AG04450 (cell line): ENCODE results near the gene BUB3. TPM values are rescaled to one million over a fixed set of nuclear protein-coding genes. Genes with fewer than 3 reads are reported as not detected.

Experiments used
- CTCF ChIA-PET: fragments of 300-600, 350-600 bp; formaldehyde crosslinking; extraction: SDS; loops from one replicate; lab custom pipeline; 2022; ENCODE audit warnings: antibody characterized with exemption, inconsistent platforms; lab: Charles Lee
- POLR2A ChIA-PET: fragments of 350-600 bp; formaldehyde crosslinking; extraction: SDS; loops from one replicate; lab custom pipeline; 2021; ENCODE audit warnings: antibody characterized with exemption, inconsistent platforms; lab: Yijun Ruan, JAX
- DNase-seq: peaks from one replicate; pipeline ENCODE4 v3.0.0-alpha.2; 2011; ENCODE audit warnings: low read depth, low spot score
- H3K27ac ChIP-seq: one replicate; pipeline ENCODE4 v1.5.1; 2012; ENCODE audit warnings: low read depth, low read length, control low read depth
- H3K27me3 ChIP-seq: one replicate; pipeline ENCODE4 v1.6.0; 2012; ENCODE audit warnings: low read length; ENCODE audit not compliant: control insufficient read depth, insufficient read depth
- H3K4me3 ChIP-seq: 2 replicates; pipeline ENCODE4 v1.5.1; 2011; ENCODE audit warnings: mild to moderate bottlenecking, low read depth, low read length, control low read depth
- H3K9me3 ChIP-seq: 2 replicates; pipeline ENCODE4 v1.5.1; 2012; ENCODE audit warnings: low read length; ENCODE audit not compliant: control insufficient read depth, insufficient read depth
- CTCF ChIP-seq: IDR thresholded peaks from 2 replicates; pipeline ENCODE4 v1.5.1; 2011; ENCODE audit warnings: low read depth, low read length, control low read depth, inconsistent platforms
- polyA plus RNA-seq: library from polyadenylated mRNA; depleted of rRNA; stranded (reverse); fragments of >200 nt; gene quantifications from 2 replicates; pipeline ENCODE4 v1.2.3, GENCODE V29; 2011

The BUB3 gene
- polyA plus RNA-seq, 1 experiment = 135 TPM

GRCh38 chr10:123180101-123181090, 26.2 kb downstream of the BUB3 start:
- TF ChIP-seq CTCF = no peak

GRCh38 chr10:123183724-123184123, 29.5 kb downstream of the BUB3 start:
- H3K27ac ChIP-seq = no peak overlapping the region
- no peak for TF ChIP-seq CTCF
- no peak for DNase-seq
- ChIA-PET POLR2A (no interaction called here), CTCF (no interaction called here)
- H3K4me3 ChIP-seq = no peak overlapping the region
- no peaks in the 10 kb centered on the region for H3K27me3 ChIP-seq
- no peaks in the 10 kb centered on the region; the same call in 1 of the 2 replicates for H3K9me3 ChIP-seq

More at GRCh38 chr10:123180101-123181090, 26.2 kb downstream of the BUB3 start:
- no peaks in the 10 kb centered on the region for H3K27me3 ChIP-seq
- ChIA-PET CTCF (no interaction called here), POLR2A (no interaction called here)
- H3K27ac ChIP-seq = no peak overlapping the region
- no peak overlapping the region for H3K4me3 ChIP-seq
- no peak for DNase-seq
- no peaks in the 10 kb centered on the region; the same call in 1 of the 2 replicates for H3K9me3 ChIP-seq

GRCh38 chr10:123187781-123188180, 33.6 kb downstream of the BUB3 start:
- DNase-seq = no peak
- Histone ChIP-seq H3K27me3 (no peaks in the 10 kb centered on the region), H3K9me3 (no peaks in the 10 kb centered on the region; the same call in 1 of the 2 replicates), H3K27ac (no peak overlapping the region), H3K4me3 (no peak overlapping the region)
- ChIA-PET POLR2A (no interaction called here), CTCF (no interaction called here)
- TF ChIP-seq CTCF = no peak

GRCh38 chr10:123191886-123192285, 37.7 kb downstream of the BUB3 start:
- POLR2A ChIA-PET = no interaction called here
- no peak for TF ChIP-seq CTCF
- Histone ChIP-seq H3K27me3 (no peaks in the 10 kb centered on the region), H3K4me3 (no peak overlapping the region), H3K9me3 (no peaks in the 10 kb centered on the region), H3K27ac (no peak overlapping the region)
- CTCF ChIA-PET = no interaction called here
- DNase-seq = no peak

GRCh38 chr10:123194056-123194455, 39.9 kb downstream of the BUB3 start:
- ChIA-PET CTCF (no interaction called here), POLR2A (no interaction called here)
- H3K4me3 ChIP-seq = no peak overlapping the region
- no peak overlapping the region for H3K27ac ChIP-seq
- no peaks in the 10 kb centered on the region for H3K27me3 ChIP-seq
- no peaks in the 10 kb centered on the region for H3K9me3 ChIP-seq
- no peak for TF ChIP-seq CTCF
- DNase-seq = no peak
